Endothelial cell of umbilical vein (primary cell): ENCODE data around the gene OTX2. TPM values are rescaled to one million over a fixed set of nuclear protein-coding genes. Genes with fewer than 3 reads are reported as not detected.

Source experiments
- BruUV-seq: library from RNA; stranded (reverse); fragments of 400-500 nt; replicated peaks from 2 replicates; lab custom pipeline; 2021; lab: Mats Ljungman, UMichigan
- CTCF ChIA-PET: fragments of 300-600, 350-600 bp; sonication (Branson Sonifier 250); formaldehyde crosslinking; loops from one replicate; lab custom pipeline; 2021; ENCODE audit warnings: antibody characterized with exemption, inconsistent platforms; lab: Charles Lee
- POLR2A ChIA-PET: fragments of 300-600, 350-600 bp; sonication (Branson Sonifier 250); formaldehyde crosslinking; loops from one replicate; lab custom pipeline; 2021; ENCODE audit warnings: antibody characterized with exemption, inconsistent platforms; lab: Charles Lee
- DNase-seq: peaks from one replicate; pipeline ENCODE4 v3.0.0-alpha.2; 2011; ENCODE audit warnings: low read depth, low spot score
- FAIRE-seq: peaks from 2 replicates; lab custom pipeline; 2011; peaks lifted over from hg19 to GRCh38; lab: Jason Lieb, UNC
- H2AFZ ChIP-seq: 2 replicates; pipeline ENCODE4 v1.6.0; 2012; ENCODE audit warnings: low read depth, low read length, control low read depth, inconsistent platforms
- H3K27ac ChIP-seq: 2 replicates; pipeline ENCODE4 v1.5.1; 2011; ENCODE audit warnings: low read depth, mild to moderate bottlenecking, control low read depth, low read length, moderate library complexity; ENCODE audit not compliant: insufficient read depth
- H3K27me3 ChIP-seq, 2 experiments: 2 replicates each; pipeline versions ENCODE4 v1.6.0 to v1.6.1; 2011; ENCODE audit warnings: low read length in 2 of 2, mixed read lengths in 1 of 2; ENCODE audit not compliant: control insufficient read depth in 2 of 2, insufficient read depth in 2 of 2
- H3K36me3 ChIP-seq, 2 experiments: 2 replicates in 1 of 2; 3 replicates in 1 of 2; pipeline ENCODE4 v1.5.1; 2011; ENCODE audit warnings: low read length in 2 of 2, mild to moderate bottlenecking in 1 of 2, moderate library complexity in 1 of 2; ENCODE audit not compliant: control insufficient read depth in 2 of 2, insufficient read depth in 2 of 2; ENCODE audit errors: extremely low read depth in 1 of 2
- H3K4me1 ChIP-seq: 3 replicates; pipeline ENCODE4 v1.5.1; 2011; ENCODE audit warnings: mild to moderate bottlenecking, low read length; ENCODE audit not compliant: control insufficient read depth, insufficient read depth; ENCODE audit errors: extremely low read depth
- H3K4me2 ChIP-seq: 2 replicates; pipeline ENCODE4 v1.6.1; 2011; ENCODE audit warnings: low read length, control low read depth, mixed read lengths; ENCODE audit not compliant: insufficient read depth
- H3K4me3 ChIP-seq, 3 experiments: fragments of 200-600 bp in 1 of 3; sonication (generic), shearing (Covaris generic) in 1 of 3; replicated peaks in 1 of 3; 2 replicates each; pipeline ENCODE4 v1.5.1; 2011 to 2016; ENCODE audit warnings: control low read depth in 3 of 3, low read length in 3 of 3, mild to moderate bottlenecking in 2 of 3, inconsistent platforms in 1 of 3, low read depth in 1 of 3, moderate library complexity in 1 of 3; ENCODE audit not compliant: insufficient read depth in 1 of 3
- H3K79me2 ChIP-seq: 2 replicates; pipeline ENCODE4 v1.6.0; 2012; ENCODE audit warnings: low read length, inconsistent platforms; ENCODE audit not compliant: control insufficient read depth, insufficient read depth
- H3K9ac ChIP-seq: replicated peaks from 2 replicates; pipeline ENCODE3; 2011; ENCODE audit warnings: low read length, control low read depth; ENCODE audit not compliant: insufficient read depth; ENCODE audit errors: extremely low read depth
- H3K9me1 ChIP-seq: replicated peaks from 3 replicates; pipeline ENCODE4 v1.6.0; 2011; ENCODE audit warnings: mild to moderate bottlenecking, low read length; ENCODE audit not compliant: control insufficient read depth, insufficient read depth; ENCODE audit errors: extremely low read depth
- H3K9me3 ChIP-seq: replicated peaks from 2 replicates; pipeline ENCODE4 v1.5.1; 2012; ENCODE audit warnings: low read length, inconsistent platforms; ENCODE audit not compliant: control insufficient read depth, insufficient read depth
- H4K20me1 ChIP-seq: replicated peaks from 2 replicates; pipeline ENCODE3; 2011; ENCODE audit warnings: mild to moderate bottlenecking, low read length; ENCODE audit not compliant: control insufficient read depth, insufficient read depth; ENCODE audit errors: extremely low read depth
- EZH2 ChIP-seq: IDR thresholded peaks from 2 replicates; pipeline ENCODE4 v1.6.1; 2012; ENCODE audit warnings: borderline replicate concordance, low read depth, mild to moderate bottlenecking, moderate library complexity, low read length, inconsistent platforms; ENCODE audit not compliant: severe bottlenecking
- FOS ChIP-seq: IDR thresholded peaks from 2 replicates; pipeline ENCODE4 v1.6.1; 2011; ENCODE audit warnings: mild to moderate bottlenecking, low read length, moderate library complexity, borderline replicate concordance; ENCODE audit not compliant: insufficient read depth
- GATA2 ChIP-seq: IDR thresholded peaks from 2 replicates; pipeline ENCODE4 v1.7.0; 2011; ENCODE audit warnings: low read depth, mild to moderate bottlenecking, moderate library complexity, mixed read lengths, low read length; ENCODE audit not compliant: insufficient read length, insufficient read depth
- JUN ChIP-seq: IDR thresholded peaks from 2 replicates; pipeline ENCODE4 v1.6.1; 2011; ENCODE audit warnings: borderline replicate concordance, low read depth; ENCODE audit not compliant: insufficient read length, insufficient read depth
- MAX ChIP-seq: IDR thresholded peaks from 2 replicates; pipeline ENCODE4 v1.6.1; 2011; ENCODE audit not compliant: insufficient read depth, insufficient read length
- MYC ChIP-seq: IDR thresholded peaks from one replicate; pipeline ENCODE4 v1.6.1; 2011; ENCODE audit warnings: mild to moderate bottlenecking, low read depth, low read length
- POLR2A ChIP-seq: IDR thresholded peaks from 2 replicates; pipeline ENCODE4 v1.6.1; 2012; ENCODE audit warnings: low read depth, mild to moderate bottlenecking, control low read depth, low read length
- POLR2AphosphoS5 ChIP-seq: IDR thresholded peaks from 2 replicates; pipeline ENCODE4 v1.6.1; 2012; ENCODE audit warnings: low read depth, mild to moderate bottlenecking, control low read depth, low read length, moderate library complexity; ENCODE audit not compliant: insufficient read depth
- dilution Hi-C: fragments of 300-500 bp; cut with MboI; formaldehyde crosslinking; loops from one replicate; pipeline ENCODE4 v1.15.0; 2019; ENCODE audit warnings: low sequenced_read_pairs; ENCODE audit not compliant: extremely low pct_ligation_motif_present
- intact Hi-C: fragments of 100-400 bp; cut with micrococcal nuclease; formaldehyde crosslinking; loops from one replicate; pipeline ENCODE4 v1.10.0; 2022
- polyA plus RNA-seq, 4 experiments: library from polyadenylated mRNA; depleted of rRNA in 3 of 4; stranded (reverse) in 3 of 4; unstranded in 1 of 4; fragments of >200 nt; gene quantifications; 2 replicates each; pipeline versions ENCODE4 v1.2.1 to v1.2.3, GENCODE V29; 2011 to 2012; ENCODE audit warnings: missing spikeins in 1 of 4
- total RNA-seq: library from RNA; stranded (reverse); gene quantifications from 2 replicates; pipeline ENCODE4 v1.2.3, GENCODE V29; 2021
- TF ChIP-seq, protein P1 (sequence below), 2 donors: IDR thresholded peaks; 1 replicate in 1 of 2; 2 replicates in 1 of 2; pipeline ENCODE4 v1.5.1; 2011; ENCODE audit warnings: low read length in 2 of 2, mild to moderate bottlenecking in 2 of 2, moderate library complexity in 2 of 2, control low read depth in 1 of 2, inconsistent platforms in 1 of 2, low read depth in 1 of 2; ENCODE audit not compliant: insufficient read depth in 1 of 2; ENCODE audit errors: extremely low read depth in 1 of 2

OTX2 gene
- total and polyA plus RNA-seq, 2 donors (not counting 3 experiments of a cell fraction or from before 2014, with no cell fraction given), result not detected

DNA sequence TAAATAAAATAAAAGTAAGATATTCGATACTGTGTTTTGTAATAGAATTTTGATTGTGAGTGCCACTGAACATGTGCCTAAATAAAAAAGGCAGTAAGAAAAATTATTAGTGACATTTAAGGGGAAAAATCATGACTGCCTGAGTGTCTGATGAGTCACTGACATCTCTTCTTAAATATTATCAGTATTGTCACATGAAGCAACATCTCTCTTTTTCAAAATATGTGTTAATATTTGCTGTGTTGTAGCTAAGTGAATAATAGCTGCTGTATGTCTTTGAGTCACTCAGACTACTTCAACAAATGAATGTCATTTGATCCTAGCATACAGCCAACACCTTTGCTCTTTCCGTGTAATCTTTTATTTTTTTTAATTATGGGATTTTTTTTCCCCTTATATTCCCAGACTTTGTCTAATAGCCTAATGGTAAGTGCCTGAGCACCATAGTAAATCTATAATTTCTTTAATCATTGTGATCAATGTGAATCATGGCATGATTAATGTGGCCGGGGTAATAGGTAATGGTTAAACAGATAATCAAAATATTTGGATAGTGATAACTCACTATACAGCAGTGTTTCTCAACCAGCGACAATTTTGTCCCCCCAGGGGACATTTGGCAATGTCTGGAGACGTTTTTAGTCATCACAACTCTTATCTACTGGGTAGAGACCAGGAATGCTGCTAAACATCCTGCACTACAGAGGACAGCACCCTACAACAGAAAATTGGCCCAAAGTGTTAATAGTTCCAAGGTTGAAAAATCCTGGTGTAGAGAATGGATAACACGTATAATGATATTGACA lies 11.7 kb upstream of the OTX2 start:
- TF ChIP-seq POLR2AphosphoS5 (no peak), JUN (no peak), FOS (no peak), EZH2 (no peak), POLR2A (no peak), GATA2 (no peak), MAX (no peak), MYC (no peak)
- TF ChIP-seq, protein P1, sequence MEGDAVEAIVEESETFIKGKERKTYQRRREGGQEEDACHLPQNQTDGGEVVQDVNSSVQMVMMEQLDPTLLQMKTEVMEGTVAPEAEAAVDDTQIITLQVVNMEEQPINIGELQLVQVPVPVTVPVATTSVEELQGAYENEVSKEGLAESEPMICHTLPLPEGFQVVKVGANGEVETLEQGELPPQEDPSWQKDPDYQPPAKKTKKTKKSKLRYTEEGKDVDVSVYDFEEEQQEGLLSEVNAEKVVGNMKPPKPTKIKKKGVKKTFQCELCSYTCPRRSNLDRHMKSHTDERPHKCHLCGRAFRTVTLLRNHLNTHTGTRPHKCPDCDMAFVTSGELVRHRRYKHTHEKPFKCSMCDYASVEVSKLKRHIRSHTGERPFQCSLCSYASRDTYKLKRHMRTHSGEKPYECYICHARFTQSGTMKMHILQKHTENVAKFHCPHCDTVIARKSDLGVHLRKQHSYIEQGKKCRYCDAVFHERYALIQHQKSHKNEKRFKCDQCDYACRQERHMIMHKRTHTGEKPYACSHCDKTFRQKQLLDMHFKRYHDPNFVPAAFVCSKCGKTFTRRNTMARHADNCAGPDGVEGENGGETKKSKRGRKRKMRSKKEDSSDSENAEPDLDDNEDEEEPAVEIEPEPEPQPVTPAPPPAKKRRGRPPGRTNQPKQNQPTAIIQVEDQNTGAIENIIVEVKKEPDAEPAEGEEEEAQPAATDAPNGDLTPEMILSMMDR (IDR thresholded peaks at IDR 0.05; ENCODE audit: extremely low read depth in 1 of 2, insufficient read depth in 1 of 2, low read depth in 1 of 2, low read length in 2 of 2), result no peak
- Histone ChIP-seq H3K9me3 (no peaks in the 10 kb centered on the region), H3K4me3 (no peak overlapping the region), H3K36me3 (no peaks in the 10 kb centered on the region), H2AFZ (no peak overlapping the region), H3K79me2 (no peaks in the 10 kb centered on the region), H3K4me1 (no peaks in the 10 kb centered on the region), H3K27me3 (peaks cover 22 to 33% of the 10 kb centered on the region in 2 experiments), H4K20me1 (no peaks in the 10 kb centered on the region), H3K9ac (no peak overlapping the region), H3K27ac (no peak overlapping the region), H3K4me2 (no peak overlapping the region), H3K9me1 (no peaks in the 10 kb centered on the region)
- intact Hi-C loops (no loop called here), dilution Hi-C loops (no loop called here)
- ChIA-PET CTCF (no interaction called here), POLR2A (no interaction called here)
- DNase-seq (no peak), FAIRE-seq (no peak)
- BruUV-seq, result no TSS peak
